Omental fat pad (tissue), 4 donors: Measurements from ENCODE around the gene TMEM121B. TPM values are rescaled to one million over a fixed set of nuclear protein-coding genes. Genes with fewer than 3 reads are reported as not detected.

Source experiments
- ATAC-seq: fragments of 150-250 bp; one replicate; pipeline ENCODE4 v1.9.1; 2016; ENCODE audit warnings: mild to moderate bottlenecking, moderate library complexity; ENCODE audit not compliant: low FRiP score
- DNase-seq: peaks from one replicate; pipeline ENCODE4 v3.0.0-alpha.2; 2019; ENCODE audit warnings: low spot score
- CTCF ChIP-seq, 3 donors: fragments of 450-650 bp; IDR thresholded peaks; one replicate each; pipeline ENCODE4 v1.5.1; 2016 to 2017; ENCODE audit warnings: antibody characterized with exemption in 3 of 3, mild to moderate bottlenecking in 3 of 3, moderate library complexity in 2 of 3
- total RNA-seq, 4 donors: library from RNA; depleted of rRNA; stranded (reverse); fragments of >200 nt; gene quantifications; one replicate each; pipeline ENCODE4 v1.1.0, GENCODE V29; 2016

Gene TMEM121B
- total RNA-seq, 4 donors from 2014 or later = 0.46 to 1.4 (median 0.94) TPM

GRCh38 chr22:17158568-17159503 is 37.7 kb upstream of the TMEM121B start, which contains the start of gene HDHD5:
TSS of gene HDHD5 (minus strand) at chr22:17159277. CDS start at chr22:17159251, 26 bp downstream.
- ATAC-seq (peak; percentile 94), DNase-seq (peak; percentile 76)
- no peak for TF ChIP-seq CTCF (IDR thresholded peaks at IDR 0.05)

- ATAC-seq = no peak
- no peak for TF ChIP-seq CTCF (IDR thresholded peaks at IDR 0.05)
- no peak for DNase-seq
Measured at GRCh38 chr22:17158176-17158567, 37.0 kb upstream of the TMEM121B start.

- no peak for ATAC-seq
- no peak for DNase-seq
Measured at GRCh38 chr22:17157714-17158113, 36.6 kb upstream of the TMEM121B start.

GRCh38 chr22:17155941-17156340 is 34.8 kb upstream of the TMEM121B start:
- ATAC-seq (no peak), DNase-seq (no peak)
- no peak for TF ChIP-seq CTCF (IDR thresholded peaks at IDR 0.05)

More at GRCh38 chr22:17157714-17158113, 36.6 kb upstream of the TMEM121B start:
- TF ChIP-seq CTCF (IDR thresholded peaks at IDR 0.05) = no peak

- no peak for ATAC-seq
- TF ChIP-seq CTCF (IDR thresholded peaks at IDR 0.05) = no peak
- DNase-seq = no peak
Measured at GRCh38 chr22:17152971-17153370, 31.8 kb upstream of the TMEM121B start.

- ATAC-seq (no peak), DNase-seq (no peak)
- TF ChIP-seq CTCF (IDR thresholded peaks at IDR 0.05) = no peak
Measured at GRCh38 chr22:17152340-17152739, 31.2 kb upstream of the TMEM121B start.
